HepG2 (cell line): Measurements from ENCODE around the gene TNRC18. TPM values are rescaled to one million over a fixed set of nuclear protein-coding genes. Genes with fewer than 3 reads are reported as not detected.

Experiments
- ATAC-seq: fragments of 200-7000 bp; cut with Tn5 transposase; 3 replicates; pipeline ENCODE4 v1.9.1; 2020; ENCODE audit warnings: mild to moderate bottlenecking, moderate library complexity
- BruUV-seq: library from RNA; stranded (reverse); fragments of 400-500 nt; replicated peaks from 2 replicates; lab custom pipeline; 2021; lab: Mats Ljungman, UMichigan
- CTCF ChIA-PET: fragments of 300-600 bp; formaldehyde crosslinking; extraction: SDS; loops from one replicate; lab custom pipeline; 2021; ENCODE audit warnings: low total read pairs, inconsistent platforms, low intra/inter-chr PET ratio; lab: Yijun Ruan, JAX
- POLR2A ChIA-PET: fragments of 350-600 bp; sonication (Branson Sonifier 250); formaldehyde crosslinking; loops from one replicate; lab custom pipeline; 2020; ENCODE audit warnings: antibody characterized with exemption, inconsistent platforms; lab: Yijun Ruan, JAX
- DNase-seq: peaks from one replicate; pipeline ENCODE4 v3.0.0-alpha.2; 2015; ENCODE audit warnings: low spot score
- FAIRE-seq: peaks from 3 replicates; lab custom pipeline; 2011; peaks lifted over from hg19 to GRCh38; lab: Jason Lieb, UNC
- H2AFZ ChIP-seq: one replicate; pipeline ENCODE4 v1.6.1; 2011; ENCODE audit warnings: low read length, inconsistent platforms
- H3K27ac ChIP-seq: fragments of 300-600 bp; 3 replicates; pipeline ENCODE4 v1.8.0; 2011; ENCODE audit warnings: mixed run types, mild to moderate bottlenecking, mixed read lengths, low read length, inconsistent platforms; ENCODE audit not compliant: insufficient read depth; ENCODE audit errors: extremely low read length
- H3K27me3 ChIP-seq, 2 experiments: fragments of 200-600 bp in 1 of 2; 2 replicates in 1 of 2; 3 replicates in 1 of 2; pipeline versions ENCODE4 v1.6.0 to v1.8.0; 2011; ENCODE audit warnings: low read length in 2 of 2, mild to moderate bottlenecking in 2 of 2, moderate library complexity in 2 of 2, inconsistent platforms in 1 of 2; ENCODE audit not compliant: insufficient read depth in 2 of 2, control insufficient read depth in 1 of 2
- H3K36me3 ChIP-seq, 2 experiments: fragments of 200-600 bp in 1 of 2; replicated peaks in 1 of 2; 2 replicates in 1 of 2; 3 replicates in 1 of 2; pipeline versions ENCODE4 v1.5.1 to v1.8.0; 2011; ENCODE audit warnings: low read length in 2 of 2, inconsistent platforms in 1 of 2; ENCODE audit not compliant: insufficient read depth in 2 of 2, control insufficient read depth in 1 of 2
- H3K4me1 ChIP-seq: 2 replicates; pipeline ENCODE4 v1.5.1; 2012; ENCODE audit warnings: low read length, inconsistent platforms; ENCODE audit not compliant: insufficient read depth
- H3K4me2 ChIP-seq: 2 replicates; pipeline ENCODE4 v1.6.0; 2011; ENCODE audit warnings: low read depth, low read length, inconsistent platforms
- H3K4me3 ChIP-seq, 3 experiments: fragments of 200-600 bp in 1 of 3; sonication (generic), shearing (Covaris generic) in 1 of 3; replicated peaks in 1 of 3; 2 replicates each; pipeline ENCODE4 v1.5.1; 2011 to 2016; ENCODE audit warnings: low read length in 3 of 3, inconsistent platforms in 2 of 3, low read depth in 2 of 3, mild to moderate bottlenecking in 2 of 3, control low read depth in 1 of 3, mixed read lengths in 1 of 3; ENCODE audit not compliant: insufficient read depth in 1 of 3
- H3K79me2 ChIP-seq: one replicate; pipeline ENCODE4 v1.6.1; 2011; ENCODE audit warnings: low read length, inconsistent platforms; ENCODE audit not compliant: insufficient read depth
- H3K9ac ChIP-seq: 2 replicates; pipeline ENCODE4 v1.6.0; 2011; ENCODE audit warnings: mild to moderate bottlenecking, low read depth, low read length, inconsistent platforms; ENCODE audit not compliant: insufficient read depth
- H3K9me3 ChIP-seq: 2 replicates; pipeline ENCODE4 v1.5.1; 2012; ENCODE audit warnings: mild to moderate bottlenecking, low read length
- H4K20me1 ChIP-seq: 2 replicates; pipeline ENCODE4 v1.6.0; 2011; ENCODE audit warnings: inconsistent platforms, mild to moderate bottlenecking, low read length, moderate library complexity; ENCODE audit not compliant: insufficient read depth
- AGO2 ChIP-seq: fragments of 200-400 bp; formaldehyde crosslinking; optimal IDR thresholded peaks from 2 replicates; pipeline ENCODE3; 2017; ENCODE audit warnings: mild to moderate bottlenecking, low read depth, low read length, moderate library complexity
- KLF15 ChIP-seq: sonication (generic); formaldehyde crosslinking; IDR thresholded peaks from 2 replicates; pipeline ENCODE4 v1.8.1; 2023; ENCODE audit warnings: borderline replicate concordance, mild to moderate bottlenecking, inconsistent platforms, missing genetic modification reagents, mixed read lengths
- NKX3-1 ChIP-seq: sonication (generic); formaldehyde crosslinking; IDR thresholded peaks from 2 replicates; pipeline ENCODE4 v1.5.0; 2020; ENCODE audit warnings: missing genetic modification reagents
- NR1H2 ChIP-seq: sonication (generic); formaldehyde crosslinking; IDR thresholded peaks from 2 replicates; pipeline ENCODE4 v1.8.1; 2022; ENCODE audit warnings: low read depth, missing genetic modification reagents, borderline replicate concordance
- RBM22 ChIP-seq: fragments of 200-400 bp; formaldehyde crosslinking; optimal IDR thresholded peaks from 2 replicates; pipeline ENCODE3; 2017; ENCODE audit warnings: mild to moderate bottlenecking, low read length, moderate library complexity
- SOX5 ChIP-seq: IDR thresholded peaks from 2 replicates; pipeline ENCODE4 v1.6.1; 2016; ENCODE audit warnings: borderline replicate concordance
- SP5 ChIP-seq: IDR thresholded peaks from 2 replicates; pipeline ENCODE4 v1.6.1; 2016; ENCODE audit warnings: low read depth, borderline replicate concordance
- ZNF333 ChIP-seq: sonication (generic); formaldehyde crosslinking; IDR thresholded peaks from 2 replicates; pipeline ENCODE4 v1.4.0; 2020; ENCODE audit warnings: mild to moderate bottlenecking, missing genetic modification reagents, borderline replicate concordance
- WGBS: methylation state at CpG from one replicate; pipeline ENCODE4 v1.1.6; 2017; ENCODE audit warnings: low lambda C conversion rate; 5-methylcytosine and 5-hydroxymethylcytosine counted together
- in situ Hi-C: cut with HindIII; loops from 2 replicates; pipeline ENCODE4 v1.10.0; 2017; ENCODE audit warnings: low pct_unique_long_range_greater_than_20kb; ENCODE audit not compliant: extremely low pct_ligation_motif_present
- intact Hi-C: fragments of 100-400 bp; cut with micrococcal nuclease; formaldehyde crosslinking; loops from one replicate; pipeline ENCODE4 v1.10.0; 2022; ENCODE audit not compliant: unreplicated experiment
- polyA plus RNA-seq, 8 experiments: library from polyadenylated mRNA; depleted of rRNA in 3 of 8; stranded (reverse) in 7 of 8; unstranded in 1 of 8; fragments of >200 nt; fragmentation: Illumina TruSeq in 4 of 8; extraction: Trizol in 4 of 8; gene quantifications; 2 replicates each; pipeline versions ENCODE4 v1.2.1 to v1.2.3, GENCODE V29; 2011 to 2016; ENCODE audit warnings: low read depth in 4 of 8, missing spikeins in 1 of 8, mixed read lengths in 1 of 8; ENCODE audit not compliant: insufficient read depth in 1 of 8
- total RNA-seq, 5 experiments: library from RNA; depleted of rRNA; stranded (reverse); fragments of >200 nt; fragmentation: Illumina TruSeq; extraction: Trizol; gene quantifications; 2 replicates each; pipeline ENCODE4 v1.2.3, GENCODE V29; 2016; ENCODE audit warnings: low read depth in 1 of 5

The TNRC18 gene
- total and polyA plus RNA-seq, 2 of the 13 experiments (the other 11 are each of a cell fraction or from before 2014, with no cell fraction given): 11.7 to 17.4 TPM

DNA sequence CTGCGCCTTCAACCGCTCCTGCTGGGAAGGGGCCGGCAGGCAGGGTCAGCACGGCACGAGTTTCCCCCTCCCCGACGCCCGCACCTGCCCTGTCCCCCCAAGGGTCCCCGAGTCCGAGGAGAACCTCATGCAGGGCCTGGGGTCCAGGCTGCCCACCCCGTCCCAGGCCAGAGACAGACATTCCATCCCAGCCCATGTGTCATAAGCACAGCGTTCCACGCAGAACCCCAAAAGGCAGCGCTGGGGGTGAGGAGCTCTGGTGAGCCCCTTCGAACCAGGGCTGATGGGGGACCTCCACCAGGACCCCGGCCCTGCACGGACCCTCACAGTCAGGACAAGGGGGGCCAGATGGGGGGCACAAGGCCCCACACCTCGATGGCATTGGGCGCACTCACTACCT lies 49.2 kb downstream of the TNRC18 start:
- ATAC-seq (no peak), FAIRE-seq (no peak), DNase-seq (no peak)
- H3K27me3 ChIP-seq: no peaks in the 10 kb centered on the region
- no peak overlapping the region for H3K4me3 ChIP-seq
- TF ChIP-seq RBM22 (peak; percentile 57), ZNF333 (no peak), SOX5 (CRISPR knock-in tag) (no peak), NR1H2 (CRISPR knock-in tag) (no peak), SP5 (no peak), KLF15 (CRISPR knock-in tag) (no peak), AGO2 (peak; percentile 88)
- no peak overlapping the region for H3K27ac ChIP-seq
- H3K36me3 ChIP-seq: peaks cover 48 to 67% of the 10 kb centered on the region in 2 experiments; a peak in 4 of 5 replicates
- no peaks in the 10 kb centered on the region for H3K4me1 ChIP-seq
- in situ Hi-C loops: no loop called here
- peaks cover 23% of the 10 kb centered on the region; the same call in 1 of the 2 replicates for H4K20me1 ChIP-seq
- no peaks in the 10 kb centered on the region for H3K9me3 ChIP-seq
- ChIA-PET POLR2A (no interaction called here), CTCF (no interaction called here)
- no peak overlapping the region for H3K9ac ChIP-seq
- H2AFZ ChIP-seq: no peak overlapping the region
- no TSS peak for BruUV-seq
- intact Hi-C loops: no loop called here
- no peak overlapping the region for H3K4me2 ChIP-seq
- WGBS: 96% methylated on average over 15 of the region's 19 CpGs
- peaks cover 4% of the 10 kb centered on the region for H3K79me2 ChIP-seq

- intact Hi-C loops (no loop called here), in situ Hi-C loops (no loop called here)
- FAIRE-seq (no peak), DNase-seq (no peak), ATAC-seq (no peak)
- no peak overlapping the region for H3K4me3 ChIP-seq
- no peaks in the 10 kb centered on the region for H3K4me1 ChIP-seq
- CTCF ChIA-PET: no interaction called here
- no TSS peak for BruUV-seq
- TF ChIP-seq AGO2 (peak; percentile 58), NKX3-1 (CRISPR knock-in tag) (no peak)
- H3K79me2 ChIP-seq: peaks cover 8% of the 10 kb centered on the region
- no peaks in the 10 kb centered on the region for H3K27me3 ChIP-seq
- H3K9me3 ChIP-seq: no peaks in the 10 kb centered on the region
- POLR2A ChIA-PET: interaction anchor here (1.1 kb wide), 1 partner anchor 52 kb away, joined by 3 read pairs; no protein-coding TSS in a partner anchor
- 96% methylated on average over 6 of the region's 6 CpGs for WGBS
- no peak overlapping the region for H3K9ac ChIP-seq
- H3K27ac ChIP-seq: no peak overlapping the region
- H2AFZ ChIP-seq: no peak overlapping the region
- H3K4me2 ChIP-seq: no peak overlapping the region
- peaks cover 22% of the 10 kb centered on the region; the same call in 1 of the 2 replicates for H4K20me1 ChIP-seq
- peaks cover 54 to 71% of the 10 kb centered on the region in 2 experiments; a peak in 4 of 5 replicates for H3K36me3 ChIP-seq
Measured at GRCh38 chr7:5373300-5373699, 50.3 kb downstream of the TNRC18 start.
